ENCODE data around the gene TIMMDC1. TPM values are rescaled to one million over a fixed set of nuclear protein-coding genes. Genes with fewer than 3 reads are reported as not detected.

TIMMDC1 gene
- total and polyA plus RNA-seq, 10 of the 15 experiments (the other 5 are each of a cell fraction or from before 2014, with no cell fraction given), result 55.9 to 146 (median 72.1) TPM

DNA sequence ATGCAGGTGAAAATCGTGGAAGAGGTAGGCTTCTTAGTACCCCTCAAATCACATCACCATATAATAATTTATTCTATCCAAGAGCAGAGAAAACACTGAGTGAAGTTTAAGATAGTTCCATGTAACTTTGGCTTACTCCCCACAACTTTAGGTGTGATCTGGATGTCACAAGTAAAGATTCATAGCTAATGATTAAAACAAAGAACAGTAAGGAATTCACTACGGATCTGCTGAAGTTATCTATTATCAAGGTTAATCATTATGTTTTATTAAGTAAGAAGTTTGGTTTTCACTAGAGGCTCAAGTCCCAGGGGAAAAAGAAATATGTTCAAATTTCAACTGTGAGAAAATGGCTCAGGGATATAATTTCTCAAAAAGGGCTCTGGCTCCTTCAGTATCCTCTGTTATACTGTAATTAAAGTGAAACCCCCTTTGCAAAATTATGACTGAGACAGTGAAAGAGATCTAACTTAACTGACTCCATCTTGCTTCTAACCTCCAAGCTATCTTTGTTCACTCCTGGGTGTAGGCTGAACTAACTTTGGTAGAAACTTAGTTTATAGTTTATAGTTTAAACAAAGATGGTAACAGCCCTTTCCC, 43.9 kb downstream of the TIMMDC1 start (continued):
- no peak for TF ChIP-seq RELA (IDR thresholded peaks at IDR 0.05; ENCODE audit: borderline replicate concordance, partially characterized antibody)
- TF ChIP-seq, protein P1, sequence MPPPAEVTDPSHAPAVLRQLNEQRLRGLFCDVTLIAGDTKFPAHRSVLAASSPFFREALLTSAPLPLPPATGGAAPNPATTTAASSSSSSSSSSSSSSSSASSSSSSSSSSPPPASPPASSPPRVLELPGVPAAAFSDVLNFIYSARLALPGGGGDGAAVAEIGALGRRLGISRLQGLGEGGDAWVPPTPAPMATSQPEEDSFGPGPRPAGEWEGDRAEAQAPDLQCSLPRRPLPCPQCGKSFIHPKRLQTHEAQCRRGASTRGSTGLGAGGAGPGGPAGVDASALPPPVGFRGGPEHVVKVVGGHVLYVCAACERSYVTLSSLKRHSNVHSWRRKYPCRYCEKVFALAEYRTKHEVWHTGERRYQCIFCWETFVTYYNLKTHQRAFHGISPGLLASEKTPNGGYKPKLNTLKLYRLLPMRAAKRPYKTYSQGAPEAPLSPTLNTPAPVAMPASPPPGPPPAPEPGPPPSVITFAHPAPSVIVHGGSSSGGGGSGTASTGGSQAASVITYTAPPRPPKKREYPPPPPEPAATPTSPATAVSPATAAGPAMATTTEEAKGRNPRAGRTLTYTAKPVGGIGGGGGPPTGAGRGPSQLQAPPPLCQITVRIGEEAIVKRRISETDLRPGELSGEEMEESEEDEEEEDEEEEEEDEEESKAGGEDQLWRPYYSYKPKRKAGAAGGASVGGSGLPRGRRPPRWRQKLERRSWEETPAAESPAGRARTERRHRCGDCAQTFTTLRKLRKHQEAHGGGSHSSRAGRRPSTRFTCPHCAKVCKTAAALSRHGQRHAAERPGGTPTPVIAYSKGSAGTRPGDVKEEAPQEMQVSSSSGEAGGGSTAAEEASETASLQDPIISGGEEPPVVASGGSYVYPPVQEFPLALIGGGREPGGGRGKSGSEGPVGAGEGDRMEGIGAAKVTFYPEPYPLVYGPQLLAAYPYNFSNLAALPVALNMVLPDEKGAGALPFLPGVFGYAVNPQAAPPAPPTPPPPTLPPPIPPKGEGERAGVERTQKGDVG (CRISPR knock-in tag; IDR thresholded peaks at IDR 0.05), result 0 out of 2 replicates have a peak, but pooled peaks have one; percentile 39
- no peak for TF ChIP-seq MXI1 (IDR thresholded peaks at IDR 0.05; ENCODE audit: low read depth, low read length)

DNA sequence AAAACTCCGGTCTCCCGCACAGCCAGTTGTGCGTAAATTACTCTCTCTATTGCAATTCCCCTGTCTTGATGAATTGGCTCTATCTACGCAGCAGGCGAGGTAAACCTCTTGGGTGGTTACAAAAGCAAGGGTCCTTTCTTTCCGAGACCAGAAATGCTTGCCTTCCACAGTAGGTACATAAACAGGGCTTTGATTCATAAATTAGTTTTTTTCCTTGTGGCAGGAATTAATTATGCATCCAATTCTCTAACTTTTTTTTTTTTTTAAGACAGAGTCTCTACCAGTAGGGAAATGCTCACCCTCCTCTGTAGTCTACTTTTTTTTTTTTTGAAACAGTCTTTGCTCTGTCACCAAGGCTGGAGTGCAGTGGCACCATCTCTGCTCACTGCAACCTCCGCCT, 44.8 kb downstream of the TIMMDC1 start:
- H3K4me3 ChIP-seq, result no peak overlapping the region
- FAIRE-seq (no peak), ATAC-seq (no peak), DNase-seq (ENCODE audit: low read depth, low spot score) (no peak)
- H3K9ac ChIP-seq (ENCODE audit: control insufficient read depth, insufficient read depth, low read length), result no peak overlapping the region
- H2AFZ ChIP-seq (ENCODE audit: control insufficient read depth, low read depth, low read length), result no peak overlapping the region
- H3K27me3 ChIP-seq (replicated peaks in 1 of 2; ENCODE audit: control insufficient read depth in 2 of 2, insufficient read depth in 2 of 2, low read length in 1 of 2), result no peaks in the 10 kb centered on the region
- H3K79me2 ChIP-seq (ENCODE audit: control insufficient read depth, insufficient read depth, low read length), result peaks cover 88% of the 10 kb centered on the region
- ChIA-PET POLR2A (interaction anchor here (1.1 to 2.3 kb wide), 4 partner anchors 42 to 78 kb away, joined by 3 to 11 read pairs (median 6); partner anchors contain the start of gene TIMMDC1), SMC1A (ENCODE audit: uncharacterized antibody, unreplicated experiment) (interaction anchor here (1.0 to 3.2 kb wide), 8 partner anchors 12 to 129 kb away, joined by 3 to 17 read pairs (median 6); partner anchors contain the start of gene CD80), CTCF (interaction anchor here (1.7 kb wide), 1 partner anchor 138 kb away, joined by 4 read pairs; no protein-coding TSS in a partner anchor), RAD21 (ENCODE audit: unreplicated experiment) (interaction anchor here (1.4 to 6.0 kb wide), 3 partner anchors 39 to 57 kb away, joined by 3 to 27 read pairs (median 8); no protein-coding TSS in a partner anchor)
- intact Hi-C loops (cut with micrococcal nuclease; ENCODE audit: unreplicated experiment) (no loop called here), in situ Hi-C loops (cut with MboI) (no loop called here)
- TF ChIP-seq, protein P2, sequence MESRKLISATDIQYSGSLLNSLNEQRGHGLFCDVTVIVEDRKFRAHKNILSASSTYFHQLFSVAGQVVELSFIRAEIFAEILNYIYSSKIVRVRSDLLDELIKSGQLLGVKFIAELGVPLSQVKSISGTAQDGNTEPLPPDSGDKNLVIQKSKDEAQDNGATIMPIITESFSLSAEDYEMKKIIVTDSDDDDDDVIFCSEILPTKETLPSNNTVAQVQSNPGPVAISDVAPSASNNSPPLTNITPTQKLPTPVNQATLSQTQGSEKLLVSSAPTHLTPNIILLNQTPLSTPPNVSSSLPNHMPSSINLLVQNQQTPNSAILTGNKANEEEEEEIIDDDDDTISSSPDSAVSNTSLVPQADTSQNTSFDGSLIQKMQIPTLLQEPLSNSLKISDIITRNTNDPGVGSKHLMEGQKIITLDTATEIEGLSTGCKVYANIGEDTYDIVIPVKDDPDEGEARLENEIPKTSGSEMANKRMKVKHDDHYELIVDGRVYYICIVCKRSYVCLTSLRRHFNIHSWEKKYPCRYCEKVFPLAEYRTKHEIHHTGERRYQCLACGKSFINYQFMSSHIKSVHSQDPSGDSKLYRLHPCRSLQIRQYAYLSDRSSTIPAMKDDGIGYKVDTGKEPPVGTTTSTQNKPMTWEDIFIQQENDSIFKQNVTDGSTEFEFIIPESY (IDR thresholded peaks at IDR 0.05), result peak; percentile 74
- TF ChIP-seq, protein P3, sequence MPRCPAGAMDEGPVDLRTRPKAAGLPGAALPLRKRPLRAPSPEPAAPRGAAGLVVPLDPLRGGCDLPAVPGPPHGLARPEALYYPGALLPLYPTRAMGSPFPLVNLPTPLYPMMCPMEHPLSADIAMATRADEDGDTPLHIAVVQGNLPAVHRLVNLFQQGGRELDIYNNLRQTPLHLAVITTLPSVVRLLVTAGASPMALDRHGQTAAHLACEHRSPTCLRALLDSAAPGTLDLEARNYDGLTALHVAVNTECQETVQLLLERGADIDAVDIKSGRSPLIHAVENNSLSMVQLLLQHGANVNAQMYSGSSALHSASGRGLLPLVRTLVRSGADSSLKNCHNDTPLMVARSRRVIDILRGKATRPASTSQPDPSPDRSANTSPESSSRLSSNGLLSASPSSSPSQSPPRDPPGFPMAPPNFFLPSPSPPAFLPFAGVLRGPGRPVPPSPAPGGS (IDR thresholded peaks at IDR 0.05; ENCODE audit: borderline replicate concordance, insufficient read depth, low read depth, low read length, poor library complexity, severe bottlenecking), result peak; percentile 32
- TF ChIP-seq, protein P4, sequence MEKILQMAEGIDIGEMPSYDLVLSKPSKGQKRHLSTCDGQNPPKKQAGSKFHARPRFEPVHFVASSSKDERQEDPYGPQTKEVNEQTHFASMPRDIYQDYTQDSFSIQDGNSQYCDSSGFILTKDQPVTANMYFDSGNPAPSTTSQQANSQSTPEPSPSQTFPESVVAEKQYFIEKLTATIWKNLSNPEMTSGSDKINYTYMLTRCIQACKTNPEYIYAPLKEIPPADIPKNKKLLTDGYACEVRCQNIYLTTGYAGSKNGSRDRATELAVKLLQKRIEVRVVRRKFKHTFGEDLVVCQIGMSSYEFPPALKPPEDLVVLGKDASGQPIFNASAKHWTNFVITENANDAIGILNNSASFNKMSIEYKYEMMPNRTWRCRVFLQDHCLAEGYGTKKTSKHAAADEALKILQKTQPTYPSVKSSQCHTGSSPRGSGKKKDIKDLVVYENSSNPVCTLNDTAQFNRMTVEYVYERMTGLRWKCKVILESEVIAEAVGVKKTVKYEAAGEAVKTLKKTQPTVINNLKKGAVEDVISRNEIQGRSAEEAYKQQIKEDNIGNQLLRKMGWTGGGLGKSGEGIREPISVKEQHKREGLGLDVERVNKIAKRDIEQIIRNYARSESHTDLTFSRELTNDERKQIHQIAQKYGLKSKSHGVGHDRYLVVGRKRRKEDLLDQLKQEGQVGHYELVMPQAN (conservative IDR thresholded peaks at IDR 0.05), result no peak
- H3K9me3 ChIP-seq (replicated peaks; ENCODE audit: control insufficient read depth, insufficient read depth, low read length), result no peaks in the 10 kb centered on the region; the same call in 1 of the 3 replicates
- H3K36me3 ChIP-seq (ENCODE audit: control insufficient read depth in 2 of 2, insufficient read depth in 2 of 2, low read length in 1 of 2), result peaks cover 0 to 44% of the 10 kb centered on the region in 2 experiments
- H3K4me2 ChIP-seq (ENCODE audit: control insufficient read depth, insufficient read depth), result peak overlapping the region; percentile 7; the same call in 1 of the 2 replicates
- 96% methylated on average over 7 of the region's 7 CpGs for WGBS (ENCODE audit: insufficient coverage, insufficient replicate concordance, low lambda C conversion rate, missing lambda C conversion rate)
- BruUV-seq (replicated peaks), result no TSS peak
- H4K20me1 ChIP-seq (ENCODE audit: control insufficient read depth, insufficient read depth), result no peaks in the 10 kb centered on the region
- H3K27ac ChIP-seq (ENCODE audit: control insufficient read depth, insufficient read depth), result no peak overlapping the region
- peaks cover 17% of the 10 kb centered on the region for H3K4me1 ChIP-seq (ENCODE audit: control insufficient read depth, insufficient read depth, low read length)

Data from GM12878 (cell line).